Astrocyte of the spinal cord (primary cell): ENCODE results near the gene WDR54.

Source experiments
- DNase-seq: peaks from one replicate; pipeline ENCODE4 v3.0.0; 2011; ENCODE audit warnings: low read depth, low spot score
- H3K4me3 ChIP-seq: 2 replicates; pipeline ENCODE4 v1.5.1; 2011; ENCODE audit warnings: low read depth, mild to moderate bottlenecking, low read length, moderate library complexity
- in situ Hi-C: cut with HindIII; loops from 2 replicates; pipeline ENCODE4 v1.10.0; 2017; ENCODE audit warnings: low sequenced_read_pairs
- TF ChIP-seq, protein P1 (sequence below): IDR thresholded peaks from 2 replicates; pipeline ENCODE4 v1.5.1; 2012; ENCODE audit warnings: low read depth, mild to moderate bottlenecking, low read length, inconsistent platforms

WDR54 gene

DNA sequence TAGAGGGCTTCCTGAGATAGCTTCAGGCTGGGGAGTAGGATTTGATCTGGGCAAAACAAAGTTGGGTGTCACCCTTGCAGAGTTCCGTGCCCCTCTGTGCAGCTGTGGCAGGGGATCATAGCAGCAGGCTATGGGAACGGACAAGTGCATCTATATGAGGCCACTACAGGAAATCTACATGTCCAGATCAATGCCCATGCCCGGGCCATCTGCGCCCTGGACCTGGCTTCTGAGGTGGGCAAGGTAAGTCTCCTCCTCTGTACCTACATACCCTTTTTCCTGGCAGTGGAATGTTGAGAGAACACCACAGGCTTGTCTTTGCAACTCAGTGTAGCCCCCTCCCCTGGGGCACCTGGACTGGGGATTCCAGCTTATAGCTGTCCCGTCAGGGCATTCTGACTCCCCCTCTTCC is 3.5 kb downstream of the WDR54 start:
- in situ Hi-C loops: no loop called here
- no peak overlapping the region for H3K4me3 ChIP-seq
- TF ChIP-seq, protein P1, sequence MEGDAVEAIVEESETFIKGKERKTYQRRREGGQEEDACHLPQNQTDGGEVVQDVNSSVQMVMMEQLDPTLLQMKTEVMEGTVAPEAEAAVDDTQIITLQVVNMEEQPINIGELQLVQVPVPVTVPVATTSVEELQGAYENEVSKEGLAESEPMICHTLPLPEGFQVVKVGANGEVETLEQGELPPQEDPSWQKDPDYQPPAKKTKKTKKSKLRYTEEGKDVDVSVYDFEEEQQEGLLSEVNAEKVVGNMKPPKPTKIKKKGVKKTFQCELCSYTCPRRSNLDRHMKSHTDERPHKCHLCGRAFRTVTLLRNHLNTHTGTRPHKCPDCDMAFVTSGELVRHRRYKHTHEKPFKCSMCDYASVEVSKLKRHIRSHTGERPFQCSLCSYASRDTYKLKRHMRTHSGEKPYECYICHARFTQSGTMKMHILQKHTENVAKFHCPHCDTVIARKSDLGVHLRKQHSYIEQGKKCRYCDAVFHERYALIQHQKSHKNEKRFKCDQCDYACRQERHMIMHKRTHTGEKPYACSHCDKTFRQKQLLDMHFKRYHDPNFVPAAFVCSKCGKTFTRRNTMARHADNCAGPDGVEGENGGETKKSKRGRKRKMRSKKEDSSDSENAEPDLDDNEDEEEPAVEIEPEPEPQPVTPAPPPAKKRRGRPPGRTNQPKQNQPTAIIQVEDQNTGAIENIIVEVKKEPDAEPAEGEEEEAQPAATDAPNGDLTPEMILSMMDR: no peak
- no peak for DNase-seq

DNA sequence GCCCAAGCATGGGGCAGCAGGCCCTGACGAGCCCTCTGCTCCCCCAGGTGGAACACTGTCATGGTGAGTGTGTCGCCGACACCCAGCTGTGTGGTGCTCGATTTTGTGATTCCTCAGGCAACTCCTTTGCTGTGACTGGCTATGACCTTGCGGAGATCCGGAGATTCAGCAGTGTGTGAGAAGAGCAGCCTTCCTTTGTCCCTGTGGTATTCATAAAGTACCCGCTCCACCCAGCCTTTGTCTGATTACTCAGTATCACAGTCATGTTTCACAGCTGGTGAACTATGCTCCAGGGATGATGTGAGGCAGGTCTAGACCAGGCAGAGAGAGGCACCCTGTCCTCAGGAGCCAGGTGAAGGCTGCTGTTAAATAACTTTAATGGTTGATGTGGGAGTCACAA is 4.0 kb downstream of the WDR54 start:
- TF ChIP-seq, protein P1: no peak
- DNase-seq: no peak
- no peak overlapping the region for H3K4me3 ChIP-seq
- in situ Hi-C loops: no loop called here

DNA sequence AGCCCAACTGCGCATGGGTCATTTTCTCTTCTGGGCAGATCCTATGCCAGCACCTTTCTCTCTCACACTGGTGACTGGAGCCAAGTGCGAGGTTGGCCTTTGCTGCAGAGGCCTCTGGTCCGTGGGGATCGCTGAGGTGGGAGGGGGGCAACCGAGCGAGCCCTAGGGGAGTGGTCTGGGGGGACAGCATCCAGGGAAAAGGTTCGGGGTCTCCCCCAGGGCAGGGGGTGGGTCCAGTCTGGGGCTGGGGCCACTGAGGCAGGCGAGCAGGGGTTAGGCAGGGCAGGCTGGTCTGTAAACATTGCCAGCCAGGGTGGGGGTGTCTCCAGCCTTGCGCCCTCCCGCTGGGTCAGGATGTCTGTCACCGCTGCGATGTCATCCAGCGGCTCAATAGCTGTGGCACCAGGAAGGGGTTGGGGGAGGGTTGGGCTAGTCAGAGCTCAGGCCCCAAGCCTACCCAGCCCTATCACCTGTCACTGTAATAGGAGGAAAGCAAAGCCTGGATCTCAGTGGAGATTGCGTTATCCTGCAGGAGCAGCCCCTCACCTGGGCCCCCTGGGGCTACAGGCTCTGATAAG is 4.7 kb downstream of the WDR54 start:
- TF ChIP-seq, protein P1: no peak
- in situ Hi-C loops: no loop called here
- no peak overlapping the region for H3K4me3 ChIP-seq

GRCh38 chr2:74427551-74427950 is 6.0 kb downstream of the WDR54 start:
- in situ Hi-C loops: no loop called here
- TF ChIP-seq, protein P1: no peak
- DNase-seq: no peak
- H3K4me3 ChIP-seq: no peak overlapping the region

More for the DNA sequence above, 4.7 kb downstream of the WDR54 start:
- DNase-seq: no peak

DNA sequence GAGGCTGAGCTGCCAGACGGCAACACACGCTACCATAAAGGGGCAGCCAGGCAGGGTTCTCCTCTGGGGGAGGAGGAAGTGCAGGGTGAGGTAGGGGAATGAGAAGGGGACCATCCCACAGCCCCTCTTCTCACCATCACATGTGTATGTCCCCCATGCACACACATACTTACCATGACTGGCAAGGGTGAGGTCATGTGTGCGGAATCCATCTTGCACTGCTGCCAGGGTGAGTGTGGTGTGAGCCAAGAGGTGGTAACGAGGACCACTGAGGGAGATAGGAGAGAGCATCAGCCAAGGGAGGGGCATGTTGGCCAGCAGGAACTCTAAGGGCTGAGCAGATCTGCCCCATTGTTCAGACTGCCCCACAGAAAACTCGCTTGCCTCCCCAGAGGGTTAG is 7.1 kb downstream of the WDR54 start:
- H3K4me3 ChIP-seq: no peak overlapping the region
- TF ChIP-seq, protein P1: no peak
- in situ Hi-C loops: no loop called here
- no peak for DNase-seq

DNA sequence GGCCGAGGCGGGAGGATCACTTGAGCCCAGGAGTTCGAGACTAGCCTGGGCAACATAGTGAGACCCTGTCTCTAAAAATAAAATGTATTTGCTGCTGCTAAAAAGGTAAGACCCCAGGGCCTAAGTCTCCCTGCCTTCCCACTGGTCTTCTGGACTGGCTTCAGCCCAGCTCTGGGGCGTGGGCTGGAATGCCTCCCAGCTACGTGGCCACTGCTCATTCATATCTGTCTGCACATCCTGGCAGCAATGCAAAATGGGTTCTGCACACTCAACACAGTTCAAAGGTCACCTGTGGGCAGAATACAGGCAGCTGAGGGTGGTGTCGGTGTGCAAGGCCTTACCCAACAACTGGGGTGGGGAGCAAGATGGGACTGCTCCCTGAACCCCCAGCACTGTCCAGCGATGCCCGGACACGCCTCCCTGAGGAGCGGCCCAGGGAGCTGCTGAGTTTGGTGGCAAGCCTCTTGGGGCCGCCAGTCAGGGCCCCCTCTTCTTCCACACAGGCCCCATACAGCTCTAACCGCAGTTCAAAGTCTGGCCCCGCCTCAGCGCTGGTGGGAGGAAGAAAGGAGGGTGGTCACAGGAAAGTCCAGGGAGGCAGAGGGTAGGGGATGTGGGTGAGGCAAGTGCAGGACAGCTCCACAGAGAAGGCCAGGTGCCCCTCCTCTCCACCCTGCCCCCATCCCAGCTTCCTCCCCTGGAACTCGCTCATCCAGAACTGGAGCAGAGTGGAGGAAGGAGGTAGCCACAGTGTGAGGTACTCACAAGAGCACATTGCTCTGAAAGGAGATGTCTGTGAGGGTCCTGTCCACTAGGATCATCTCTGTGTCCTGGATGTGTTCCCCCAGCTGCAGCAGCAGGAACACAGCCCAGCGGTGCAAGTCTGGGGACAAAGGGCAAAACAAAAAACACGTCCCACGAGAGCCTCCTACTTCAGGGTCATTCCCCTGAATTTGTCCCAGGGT is 8.2 kb downstream of the WDR54 start:
- DNase-seq: no peak
- in situ Hi-C loops: no loop called here
- TF ChIP-seq, protein P1: no peak

More for the DNA sequence above, 8.2 kb downstream of the WDR54 start:
- no peak overlapping the region for H3K4me3 ChIP-seq
